Dedifferentiated amniotic fluid mesenchymal stem cell (primary cell): ENCODE measurements around the gene ADAMTS12.

Experiments used
- DNase-seq: peaks from one replicate; pipeline ENCODE4 v3.0.0-alpha.2; 2016; ENCODE audit errors: extremely low spot score

Gene ADAMTS12

DNA sequence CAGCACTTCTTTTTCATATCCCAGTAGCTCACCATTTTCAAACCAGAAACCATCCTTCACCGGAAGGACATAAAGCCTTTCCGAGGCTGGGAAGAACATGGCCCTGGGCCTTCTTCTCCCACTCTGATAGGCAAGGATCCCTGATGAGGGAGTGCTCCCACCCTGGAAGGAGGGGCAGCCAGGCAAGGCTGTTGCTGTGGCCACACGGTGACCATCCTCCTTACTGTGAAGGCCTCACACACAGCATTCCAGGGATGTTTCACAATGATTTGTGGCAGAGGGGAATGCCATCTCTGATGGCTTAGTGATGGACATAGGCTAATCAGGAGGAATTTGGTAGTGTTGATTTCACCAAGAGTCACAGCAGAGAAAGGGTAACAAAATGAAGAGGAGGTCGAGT is 130.7 kb downstream of the ADAMTS12 start:
- peak; percentile 23 for DNase-seq

DNA sequence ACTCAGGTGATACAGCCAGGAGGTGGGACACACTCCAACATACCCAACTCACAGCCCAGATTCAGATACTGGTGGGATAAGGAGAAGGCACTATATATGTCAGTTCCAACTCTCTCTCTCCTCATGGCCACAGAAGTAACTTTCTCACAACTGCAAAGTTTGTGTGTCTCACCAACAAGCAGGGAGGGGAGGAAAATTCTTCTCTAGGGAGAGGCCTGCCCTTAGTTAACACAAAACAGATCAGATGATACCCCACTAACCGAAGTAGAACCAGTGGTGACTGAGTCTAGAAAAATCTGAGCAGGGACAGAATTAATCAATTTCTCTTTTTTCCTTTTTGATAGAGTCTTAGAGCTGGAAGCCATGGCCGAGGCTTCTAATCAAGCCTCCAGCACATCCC is 133.1 kb downstream of the ADAMTS12 start:
- no peak for DNase-seq

GRCh38 chr5:33756491-33756890 is 135.3 kb downstream of the ADAMTS12 start:
- no peak for DNase-seq

DNA sequence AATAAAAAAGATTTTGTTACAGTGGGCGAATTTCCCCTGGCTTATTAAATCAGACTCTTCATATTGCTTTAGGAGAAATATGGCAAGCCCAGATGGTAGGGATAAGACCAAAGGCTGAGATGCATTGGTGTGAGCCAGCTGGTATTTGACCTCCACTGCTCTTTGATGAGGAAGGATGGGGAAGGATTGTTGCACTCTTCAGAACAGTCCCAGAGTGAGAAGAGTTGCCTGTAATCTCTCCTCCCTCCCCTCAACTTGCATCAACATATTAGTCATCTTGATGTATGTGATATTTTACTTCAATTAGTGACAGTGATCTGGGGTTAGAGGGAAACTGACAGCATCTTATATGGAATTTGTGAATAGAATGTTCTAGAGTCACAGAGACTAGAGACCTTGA is 136.6 kb downstream of the ADAMTS12 start:
- no peak for DNase-seq

GRCh38 chr5:33753704-33754103 is 138.1 kb downstream of the ADAMTS12 start:
- DNase-seq = no peak

DNA sequence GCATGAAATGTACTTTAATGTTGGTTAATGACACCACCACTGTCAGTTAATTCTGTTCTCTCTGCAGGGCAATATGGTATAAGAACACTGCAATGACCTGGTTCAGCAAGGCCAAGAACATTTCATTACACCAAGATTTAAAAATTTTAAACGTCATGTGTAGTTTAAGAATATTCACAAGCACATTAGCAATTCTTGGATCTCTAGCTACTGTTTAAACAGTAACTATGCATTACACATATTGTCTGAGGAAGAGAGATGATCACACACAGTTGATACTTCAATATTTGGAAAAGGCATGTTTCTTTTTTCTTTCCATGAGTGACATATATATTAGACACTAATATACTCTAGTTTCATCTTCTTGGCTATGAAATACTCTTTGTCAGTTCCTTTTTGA is 143.0 kb downstream of the ADAMTS12 start:
- DNase-seq = no peak

GRCh38 chr5:33745101-33745770 is 146.6 kb downstream of the ADAMTS12 start:
- DNase-seq = no peak

GRCh38 chr5:33743099-33743498 is 148.7 kb downstream of the ADAMTS12 start:
- no peak for DNase-seq

DNA sequence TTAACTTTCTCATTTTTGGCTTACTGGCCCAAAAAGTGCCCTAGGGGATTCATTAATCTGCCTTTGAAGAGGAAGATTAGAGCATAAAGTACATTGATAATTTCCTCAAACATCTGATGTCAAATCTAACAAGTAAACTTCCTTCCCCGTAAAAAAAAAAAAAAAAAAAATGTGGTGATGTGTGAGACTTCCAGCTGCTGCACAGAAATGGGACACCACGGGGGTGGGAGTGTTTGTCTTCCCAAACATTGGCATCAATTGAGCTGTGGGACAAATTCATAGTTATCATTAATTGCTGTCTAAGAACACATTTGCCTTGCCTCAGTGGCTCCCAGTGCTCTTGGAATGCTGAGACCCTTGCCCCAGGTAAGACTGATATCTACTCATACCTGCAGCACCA is 149.6 kb downstream of the ADAMTS12 start:
- no peak for DNase-seq

- no peak for DNase-seq
Measured at GRCh38 chr5:33738967-33739366, 152.8 kb downstream of the ADAMTS12 start.

- DNase-seq = no peak
Measured at GRCh38 chr5:33738097-33738496, 153.7 kb downstream of the ADAMTS12 start.

- no peak for DNase-seq
Measured at GRCh38 chr5:33737697-33738096, 154.1 kb downstream of the ADAMTS12 start.

DNA sequence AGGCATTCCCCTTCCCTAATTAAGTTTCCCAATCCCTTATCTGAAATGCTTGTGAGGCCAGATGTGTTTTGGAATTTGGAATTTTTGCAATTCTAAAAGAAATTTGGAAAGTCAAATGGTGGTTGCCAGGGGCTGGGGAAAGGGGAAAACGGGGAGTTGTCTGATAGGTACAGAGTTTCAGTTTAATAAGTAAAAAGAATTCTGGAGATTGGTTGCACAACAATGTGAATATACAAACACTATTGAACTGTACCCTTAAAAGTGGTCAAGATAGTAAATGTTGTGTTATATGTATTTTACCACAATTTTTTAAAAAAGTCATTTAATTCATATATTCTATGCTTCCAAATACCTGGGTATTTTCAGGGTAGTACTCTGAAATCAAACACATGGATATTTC is 154.5 kb downstream of the ADAMTS12 start:
- DNase-seq = no peak

GRCh38 chr5:33736510-33736909 is 155.3 kb downstream of the ADAMTS12 start:
- peak; percentile 59 for DNase-seq

DNA sequence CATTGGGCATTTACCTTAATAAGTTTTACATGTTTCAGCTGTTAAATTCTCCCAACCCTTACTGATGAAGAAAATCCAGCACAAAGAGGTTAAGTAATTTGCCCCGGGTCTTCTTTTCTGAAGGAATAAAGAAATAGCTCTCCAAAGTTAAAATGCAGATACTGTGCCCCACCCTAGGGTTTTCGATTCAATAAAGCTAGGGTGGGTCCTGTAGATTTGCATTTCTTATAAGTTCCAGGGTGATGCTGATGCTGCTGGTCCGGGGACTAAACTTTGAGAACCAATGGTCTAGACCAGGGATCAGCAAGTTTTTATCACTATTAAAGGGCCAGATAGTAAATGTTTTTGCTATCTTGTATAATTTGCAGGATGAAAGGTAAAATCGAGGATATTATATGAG is 156.7 kb downstream of the ADAMTS12 start:
- DNase-seq = no peak

GRCh38 chr5:33734537-33734936 is 157.3 kb downstream of the ADAMTS12 start:
- DNase-seq = no peak

- no peak for DNase-seq
Measured at GRCh38 chr5:33733225-33733624, 158.6 kb downstream of the ADAMTS12 start.

DNA sequence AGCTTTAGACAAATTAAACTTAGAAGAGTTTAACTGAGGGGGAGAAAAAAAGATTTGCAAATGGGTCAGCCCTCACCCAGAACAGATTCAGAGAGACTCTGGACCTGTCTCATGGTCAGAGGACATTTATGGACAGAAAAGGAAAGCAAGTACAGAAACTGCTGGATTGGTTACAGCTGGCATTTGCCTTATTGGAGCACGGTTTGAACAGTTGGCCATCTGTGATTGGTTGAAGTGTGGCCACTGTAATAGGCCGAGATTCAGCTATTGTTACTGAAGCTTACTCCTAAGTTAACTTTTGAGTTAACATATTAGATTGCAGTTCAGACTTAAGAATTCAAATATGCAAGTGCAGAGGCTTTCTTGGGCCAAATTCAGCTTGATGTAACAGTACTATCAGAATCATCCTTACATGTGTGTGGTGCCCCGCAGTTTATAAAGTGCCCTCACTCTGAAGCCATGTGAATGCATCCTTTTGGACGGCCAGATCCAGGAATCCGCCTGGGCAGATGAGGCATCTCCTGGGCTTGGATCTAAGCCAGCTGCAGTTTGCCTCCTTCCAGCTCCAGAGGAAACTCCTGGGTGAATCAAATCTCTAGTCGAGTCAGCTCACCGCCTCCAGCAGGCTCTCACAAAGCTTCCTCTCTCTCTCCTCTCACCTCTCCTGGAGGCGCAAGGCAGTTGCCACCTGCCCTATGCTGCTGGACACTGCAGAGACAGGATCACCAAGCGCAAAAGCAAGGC is 165.2 kb downstream of the ADAMTS12 start:
- DNase-seq = no peak

DNA sequence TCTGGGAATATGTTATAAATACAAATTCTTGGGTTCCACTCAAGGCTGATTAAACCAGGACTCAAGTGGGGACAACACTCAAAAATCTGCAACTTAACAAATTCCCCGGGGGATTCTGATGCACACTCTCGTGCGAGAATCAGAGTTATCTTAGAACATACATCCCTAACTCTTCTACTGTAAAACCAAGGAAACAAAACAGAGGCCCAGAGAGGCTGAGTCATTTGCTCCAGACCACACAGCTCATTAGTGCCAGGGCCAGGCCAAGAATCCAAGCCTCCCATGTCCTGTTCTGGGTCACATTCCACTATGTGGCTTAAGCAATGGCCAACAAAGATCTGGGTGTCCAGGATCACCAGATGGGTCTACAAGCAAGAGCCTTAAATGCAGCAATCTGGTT is 166.0 kb downstream of the ADAMTS12 start:
- DNase-seq = no peak

DNA sequence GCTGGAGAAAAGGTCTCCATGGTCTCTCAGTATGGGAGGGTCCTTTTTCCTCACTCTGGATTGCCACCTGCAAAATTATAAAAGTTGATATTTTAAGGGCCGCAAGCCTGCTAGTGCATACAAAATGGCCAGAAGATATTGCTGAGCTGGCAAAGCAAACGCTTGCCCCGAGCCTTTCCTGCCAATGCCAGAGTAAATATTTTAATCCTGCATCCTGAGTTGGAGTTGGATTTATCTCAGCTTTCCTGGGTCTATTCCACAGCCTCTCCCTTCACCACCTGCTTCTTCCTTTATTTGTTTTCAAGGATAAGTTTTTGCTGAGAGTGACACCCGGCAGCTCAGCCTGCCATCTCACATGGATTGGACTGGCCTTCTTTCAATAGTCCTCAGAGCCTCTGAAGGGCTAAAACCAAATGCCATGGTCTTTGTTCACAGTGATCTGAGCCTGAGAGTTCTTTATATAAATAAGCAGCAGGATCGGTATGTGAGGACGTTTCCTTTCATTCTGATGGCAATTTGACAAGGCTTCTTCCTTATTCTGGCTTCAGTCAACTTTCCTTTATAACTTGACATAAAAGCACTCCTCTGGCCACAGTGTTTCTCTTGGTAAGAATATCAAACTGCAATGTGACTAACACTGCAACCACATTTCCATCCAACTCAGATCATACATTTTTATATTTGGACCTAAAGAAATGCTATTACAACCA is 170.1 kb downstream of the ADAMTS12 start:
- no peak for DNase-seq

GRCh38 chr5:33720176-33720575 is 171.6 kb downstream of the ADAMTS12 start:
- no peak for DNase-seq

DNA sequence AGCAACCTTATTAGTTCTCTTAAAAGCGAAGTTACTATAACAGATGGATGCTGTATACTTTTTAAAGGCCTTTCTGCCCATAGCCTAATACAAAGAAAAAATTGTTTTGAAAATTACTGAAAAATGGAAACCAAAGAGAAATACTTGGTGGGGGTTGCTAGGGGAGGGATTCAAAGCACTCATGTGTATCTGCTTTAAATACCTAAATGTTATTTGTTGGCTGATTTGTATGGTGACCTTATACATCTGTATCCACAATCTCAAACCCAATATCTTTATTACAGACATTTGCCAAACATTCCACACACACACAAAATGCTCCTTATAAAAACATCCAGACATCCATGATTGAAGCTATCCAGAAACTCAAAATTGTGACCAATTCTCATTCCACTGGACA is 172.0 kb downstream of the ADAMTS12 start:
- no peak for DNase-seq

GRCh38 chr5:33715661-33716060 is 176.1 kb downstream of the ADAMTS12 start:
- no peak for DNase-seq
